CD14-positive monocyte (primary cell): ENCODE measurements around the gene RETREG1. TPM values are rescaled to one million over a fixed set of nuclear protein-coding genes. Genes with fewer than 3 reads are reported as not detected.
"Not testable (repeated sequence)": the region's sequence is repeated elsewhere in the genome, so short reads cannot be mapped to it uniquely, and the experiment has no call there.

ENCODE experiments used
- DNase-seq, 3 donors: peaks; one replicate each; pipeline ENCODE4 v3.0.0-alpha.2; 2011 to 2022
- H2AFZ ChIP-seq: 2 replicates; pipeline ENCODE4 v1.6.0; 2012; ENCODE audit warnings: mild to moderate bottlenecking, low read depth, low read length, inconsistent platforms; ENCODE audit not compliant: insufficient read depth, poor library complexity, severe bottlenecking
- H3K27ac ChIP-seq, 2 donors: 1 replicate in 1 of 2; 2 replicates in 1 of 2; pipeline ENCODE4 v1.5.1; 2012 to 2013; ENCODE audit warnings: low read length in 2 of 2, control low read depth in 1 of 2, inconsistent platforms in 1 of 2, low read depth in 1 of 2, mild to moderate bottlenecking in 1 of 2
- H3K27me3 ChIP-seq, 2 donors: one replicate each; pipeline versions ENCODE4 v1.6.0 to v1.6.1; 2011 to 2013; ENCODE audit warnings: low read length in 2 of 2; ENCODE audit not compliant: control insufficient read depth in 2 of 2, insufficient read depth in 2 of 2
- H3K36me3 ChIP-seq, 2 donors: replicated peaks in 1 of 2; 1 replicate in 1 of 2; 2 replicates in 1 of 2; pipeline versions ENCODE4 v1.5.1 to v1.6.1; 2012 to 2013; ENCODE audit warnings: low read length in 2 of 2, control low read depth in 1 of 2, inconsistent platforms in 1 of 2, mild to moderate bottlenecking in 1 of 2; ENCODE audit not compliant: insufficient read depth in 2 of 2, control insufficient read depth in 1 of 2
- H3K4me1 ChIP-seq, 2 donors: 1 replicate in 1 of 2; 2 replicates in 1 of 2; pipeline versions ENCODE4 v1.5.1 to v1.6.1; 2012 to 2013; ENCODE audit warnings: low read length in 2 of 2, control low read depth in 1 of 2, inconsistent platforms in 1 of 2, mild to moderate bottlenecking in 1 of 2, moderate library complexity in 1 of 2; ENCODE audit not compliant: insufficient read depth in 2 of 2, control insufficient read depth in 1 of 2
- H3K4me2 ChIP-seq: replicated peaks from 2 replicates; pipeline ENCODE3; 2012; ENCODE audit warnings: low read length, moderate library complexity, mild to moderate bottlenecking; ENCODE audit not compliant: poor library complexity, severe bottlenecking; ENCODE audit errors: extremely low read depth
- H3K4me3 ChIP-seq, 3 experiments: fragments of 200-600 bp in 1 of 3; sonication (generic) in 1 of 3; replicated peaks in 1 of 3; 1 replicate in 2 of 3; 2 replicates in 1 of 3; pipeline ENCODE4 v1.5.1; 2011 to 2013; ENCODE audit warnings: low read length in 3 of 3, mild to moderate bottlenecking in 3 of 3, control low read depth in 2 of 3, low read depth in 2 of 3, inconsistent platforms in 1 of 3, moderate library complexity in 1 of 3
- H3K79me2 ChIP-seq: 2 replicates; pipeline ENCODE4 v1.6.0; 2012; ENCODE audit warnings: mild to moderate bottlenecking, control low read depth, inconsistent platforms, low read length, moderate library complexity; ENCODE audit not compliant: insufficient read depth
- H3K9ac ChIP-seq: 2 replicates; pipeline ENCODE4 v1.6.0; 2017; ENCODE audit warnings: low read length, mild to moderate bottlenecking; ENCODE audit not compliant: insufficient read depth, poor library complexity, severe bottlenecking
- H3K9me3 ChIP-seq, 2 donors: replicated peaks in 1 of 2; 1 replicate in 1 of 2; 2 replicates in 1 of 2; pipeline versions ENCODE4 v1.5.1 to v1.6.1; 2012 to 2013; ENCODE audit warnings: low read length in 2 of 2, control low read depth in 1 of 2; ENCODE audit not compliant: control insufficient read depth in 1 of 2, insufficient read depth in 1 of 2
- H4K20me1 ChIP-seq: 2 replicates; pipeline ENCODE4 v1.6.0; 2012; ENCODE audit warnings: mild to moderate bottlenecking, low read length, control low read depth, moderate library complexity; ENCODE audit not compliant: insufficient read depth
- H3K27ac Mint-ChIP-seq, 7 donors: one replicate each; pipeline ENCODE4 v1.8.0; 2020; ENCODE audit warnings: mild to moderate bottlenecking in 7 of 7, mixed read lengths in 7 of 7, moderate library complexity in 6 of 7, inconsistent platforms in 2 of 7
- H3K27me3 Mint-ChIP-seq, 3 donors: one replicate each; pipeline ENCODE4 v1.8.0; 2021 to 2022; ENCODE audit warnings: low read depth in 3 of 3, mild to moderate bottlenecking in 3 of 3, mixed read lengths in 3 of 3, moderate library complexity in 3 of 3, inconsistent platforms in 1 of 3
- H3K36me3 Mint-ChIP-seq, 2 donors: one replicate each; pipeline ENCODE4 v1.8.0; 2020; ENCODE audit warnings: mixed read lengths in 2 of 2, inconsistent platforms in 1 of 2, mild to moderate bottlenecking in 1 of 2
- H3K4me1 Mint-ChIP-seq: one replicate; pipeline ENCODE4 v1.8.0; 2020; ENCODE audit warnings: mild to moderate bottlenecking, mixed read lengths
- H3K4me3 Mint-ChIP-seq, 2 donors: one replicate each; pipeline ENCODE4 v1.8.0; 2020; ENCODE audit warnings: mild to moderate bottlenecking in 2 of 2, mixed read lengths in 2 of 2, moderate library complexity in 1 of 2
- H3K9me3 Mint-ChIP-seq, 7 donors: one replicate each; pipeline ENCODE4 v1.8.0; 2020 to 2022; ENCODE audit warnings: mixed read lengths in 7 of 7, mild to moderate bottlenecking in 6 of 7, moderate library complexity in 6 of 7, inconsistent platforms in 2 of 7
- CTCF ChIP-seq: fragments of 200-600 bp; IDR thresholded peaks from one replicate; pipeline ENCODE4 v1.8.0; 2022; ENCODE audit warnings: antibody characterized with exemption, mild to moderate bottlenecking
- WGBS: methylation state at CpG from one replicate; pipeline ENCODE4 v1.1.5; 2013; ENCODE audit warnings: missing lambda C conversion rate; ENCODE audit not compliant: insufficient coverage; 5-methylcytosine and 5-hydroxymethylcytosine counted together
- intact Hi-C, 2 donors: fragments of 100-400 bp; cut with micrococcal nuclease; formaldehyde crosslinking; loops; one replicate each; pipeline versions ENCODE4 v1.15.0 to v1.15.1; 2023
- polyA plus RNA-seq, 3 donors: library from polyadenylated mRNA; depleted of rRNA in 1 of 3; unstranded in 2 of 3; stranded (reverse) in 1 of 3; fragments of 300-500 nt in 2 of 3; fragments of >200 nt in 1 of 3; fragmentation: Illumina TruSeq in 2 of 3; gene quantifications; 1 replicate in 2 of 3; 2 replicates in 1 of 3; pipeline ENCODE4 v1.2.3, GENCODE V29; 2012 to 2021

The RETREG1 gene
- polyA plus RNA-seq, 3 donors: 3.5 to 6.4 (median 4.7) TPM

- Mint-ChIP-seq H3K4me3 (no peak overlapping the region), H3K36me3 (no peaks in the 10 kb centered on the region), H3K9me3 (peaks cover 0 to 8% (median 3%) of the 10 kb centered on the region in 7 donors), H3K27me3 (peaks cover 0 to 2% (median 0%) of the 10 kb centered on the region in 3 donors), H3K27ac (no peak overlapping the region), H3K4me1 (no peaks in the 10 kb centered on the region)
- Histone ChIP-seq H3K27ac (no peak overlapping the region), H3K4me2 (no peak overlapping the region), H3K36me3 (no peaks in the 10 kb centered on the region), H2AFZ (no peak overlapping the region), H3K79me2 (no peaks in the 10 kb centered on the region), H3K4me1 (no peaks in the 10 kb centered on the region), H3K27me3 (no peaks in the 10 kb centered on the region), H3K9me3 (peaks cover 0 to 6% of the 10 kb centered on the region in 2 donors), H3K9ac (no peak overlapping the region), H3K4me3 (no peak overlapping the region), H4K20me1 (no peaks in the 10 kb centered on the region)
- no peak for DNase-seq
- intact Hi-C loops: no loop called here
- TF ChIP-seq CTCF: no peak
- 100% methylated on average over 3 of the region's 6 CpGs for WGBS
Observed at GRCh38 chr5:16542236-16542635, 74.6 kb downstream of the RETREG1 start.

GRCh38 chr5:16541592-16541991, 75.2 kb downstream of the RETREG1 start:
- H3K9me3 ChIP-seq, H3K27ac ChIP-seq, H3K36me3 Mint-ChIP-seq, intact Hi-C loops, H4K20me1 ChIP-seq, H3K79me2 ChIP-seq, H3K4me3 Mint-ChIP-seq, H3K27me3 ChIP-seq, H3K9ac ChIP-seq, H3K4me3 ChIP-seq, H3K36me3 ChIP-seq, H3K27me3 Mint-ChIP-seq, H3K9me3 Mint-ChIP-seq, H3K4me1 Mint-ChIP-seq, DNase-seq, H3K4me2 ChIP-seq, H3K4me1 ChIP-seq, H2AFZ ChIP-seq: not testable (repeated sequence)
- peak overlapping the region in 1 of 7 donors; percentile 53 for H3K27ac Mint-ChIP-seq
